ENCODE data around the gene BCL2L12. TPM values are rescaled to one million over a fixed set of nuclear protein-coding genes. Genes with fewer than 3 reads are reported as not detected.

Gene BCL2L12
- polyA plus RNA-seq, 1 of the 3 experiments (the other 2 are of a cell fraction), result 27.9 TPM

DNA sequence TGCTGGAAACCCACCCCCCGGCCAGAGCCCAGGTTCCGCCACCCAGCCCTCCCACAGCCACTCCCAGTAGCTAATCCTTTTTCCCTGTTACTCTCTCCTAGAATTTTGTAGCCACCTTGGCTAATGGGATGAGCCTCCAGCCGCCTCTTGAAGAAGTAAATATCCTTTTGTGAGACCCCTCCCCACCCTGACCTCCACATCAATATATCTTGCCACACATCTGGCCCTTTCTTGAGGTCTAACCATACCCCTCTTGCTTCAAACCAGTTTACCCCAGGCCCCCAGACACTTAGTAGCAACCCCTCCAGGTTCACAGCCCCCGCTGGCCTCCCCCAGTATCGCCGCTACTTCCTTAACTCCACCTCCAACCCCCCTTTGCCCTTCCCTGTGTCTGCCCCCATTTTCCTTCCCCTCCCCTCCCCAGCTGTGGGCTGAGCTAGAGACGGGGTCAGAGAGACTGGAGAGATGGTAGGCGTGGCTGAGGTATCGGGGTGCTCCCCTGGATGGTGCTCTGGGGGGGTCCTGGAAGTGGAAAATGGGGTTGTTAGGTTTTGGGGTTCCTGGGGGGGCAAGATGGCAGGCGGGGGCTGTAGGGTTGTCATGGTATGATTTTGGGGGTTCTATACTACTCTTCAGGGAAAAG is 14.2 kb downstream of the BCL2L12 start:
- DNase-seq, result no peak
- Histone ChIP-seq H4K20me1 (ENCODE audit: insufficient read depth) (peaks cover 56% of the 10 kb centered on the region), H3K9me3 (no peaks in the 10 kb centered on the region), H3K36me3 (replicated peaks in 1 of 2; ENCODE audit: control insufficient read depth in 1 of 2, insufficient read depth in 2 of 2, low read length in 1 of 2) (peaks cover 25 to 27% of the 10 kb centered on the region in 2 experiments), H3K4me3 (ENCODE audit: low read depth in 2 of 2, low read length in 1 of 2) (no peak overlapping the region), H3K79me2 (ENCODE audit: insufficient read depth) (peaks cover 61% of the 10 kb centered on the region), H3F3A (replicated peaks; ENCODE audit: insufficient read depth) (peaks cover 12% of the 10 kb centered on the region), H2AFZ (ENCODE audit: low read depth) (no peak overlapping the region), H3K9me2 (no peaks in the 10 kb centered on the region), H3K4me1 (ENCODE audit: control insufficient read depth in 1 of 2, insufficient read depth in 2 of 2, low read depth in 1 of 2, low read length in 1 of 2) (peaks cover 20 to 25% of the 10 kb centered on the region in 2 experiments; a peak in 3 of 4 replicates), H3K27ac (ENCODE audit: low read depth in 2 of 2, low read length in 1 of 2) (peak overlapping the region; percentile 36 to 42; a peak in 2 of 4 replicates), H3K9ac (no peak overlapping the region), H3K4me2 (peak overlapping the region; percentile 74), H3K27me3 (ENCODE audit: insufficient read depth) (no peaks in the 10 kb centered on the region)
- 75% methylated on average over 10 of the region's 10 CpGs for WGBS (ENCODE audit: low lambda C conversion rate)
- no peak for TF ChIP-seq MEF2A (IDR thresholded peaks at IDR 0.05; ENCODE audit: borderline replicate concordance, low read depth)
- TF ChIP-seq, protein P1, sequence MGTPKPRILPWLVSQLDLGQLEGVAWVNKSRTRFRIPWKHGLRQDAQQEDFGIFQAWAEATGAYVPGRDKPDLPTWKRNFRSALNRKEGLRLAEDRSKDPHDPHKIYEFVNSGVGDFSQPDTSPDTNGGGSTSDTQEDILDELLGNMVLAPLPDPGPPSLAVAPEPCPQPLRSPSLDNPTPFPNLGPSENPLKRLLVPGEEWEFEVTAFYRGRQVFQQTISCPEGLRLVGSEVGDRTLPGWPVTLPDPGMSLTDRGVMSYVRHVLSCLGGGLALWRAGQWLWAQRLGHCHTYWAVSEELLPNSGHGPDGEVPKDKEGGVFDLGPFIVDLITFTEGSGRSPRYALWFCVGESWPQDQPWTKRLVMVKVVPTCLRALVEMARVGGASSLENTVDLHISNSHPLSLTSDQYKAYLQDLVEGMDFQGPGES (IDR thresholded peaks at IDR 0.05; ENCODE audit: low read depth, low read length), result no peak
- no peak for TF ChIP-seq RAD21 (IDR thresholded peaks at IDR 0.05; ENCODE audit: low read length)
- no peak for TF ChIP-seq YY1 (IDR thresholded peaks at IDR 0.05; ENCODE audit: low read depth)
- TF ChIP-seq RXRA (IDR thresholded peaks at IDR 0.05; ENCODE audit: borderline replicate concordance, low read depth), result no peak
- no peak for TF ChIP-seq TAF1 (IDR thresholded peaks at IDR 0.05; ENCODE audit: borderline replicate concordance, low read depth, low read length)
- TF ChIP-seq SIN3A (IDR thresholded peaks at IDR 0.05; ENCODE audit: borderline replicate concordance, low read depth, low read length), result no peak
- no peak for TF ChIP-seq ELF1 (IDR thresholded peaks at IDR 0.05)
- CTCF ChIA-PET, result interaction anchor here (0.8 to 8.8 kb wide), 8 partner anchors 10 to 189 kb away, joined by 3 to 78 read pairs (median 6); partner anchors contain the start of genes ADM5, BCL2L12, CPT1C and IRF3
- POLR2A ChIA-PET, result no interaction called here

DNA sequence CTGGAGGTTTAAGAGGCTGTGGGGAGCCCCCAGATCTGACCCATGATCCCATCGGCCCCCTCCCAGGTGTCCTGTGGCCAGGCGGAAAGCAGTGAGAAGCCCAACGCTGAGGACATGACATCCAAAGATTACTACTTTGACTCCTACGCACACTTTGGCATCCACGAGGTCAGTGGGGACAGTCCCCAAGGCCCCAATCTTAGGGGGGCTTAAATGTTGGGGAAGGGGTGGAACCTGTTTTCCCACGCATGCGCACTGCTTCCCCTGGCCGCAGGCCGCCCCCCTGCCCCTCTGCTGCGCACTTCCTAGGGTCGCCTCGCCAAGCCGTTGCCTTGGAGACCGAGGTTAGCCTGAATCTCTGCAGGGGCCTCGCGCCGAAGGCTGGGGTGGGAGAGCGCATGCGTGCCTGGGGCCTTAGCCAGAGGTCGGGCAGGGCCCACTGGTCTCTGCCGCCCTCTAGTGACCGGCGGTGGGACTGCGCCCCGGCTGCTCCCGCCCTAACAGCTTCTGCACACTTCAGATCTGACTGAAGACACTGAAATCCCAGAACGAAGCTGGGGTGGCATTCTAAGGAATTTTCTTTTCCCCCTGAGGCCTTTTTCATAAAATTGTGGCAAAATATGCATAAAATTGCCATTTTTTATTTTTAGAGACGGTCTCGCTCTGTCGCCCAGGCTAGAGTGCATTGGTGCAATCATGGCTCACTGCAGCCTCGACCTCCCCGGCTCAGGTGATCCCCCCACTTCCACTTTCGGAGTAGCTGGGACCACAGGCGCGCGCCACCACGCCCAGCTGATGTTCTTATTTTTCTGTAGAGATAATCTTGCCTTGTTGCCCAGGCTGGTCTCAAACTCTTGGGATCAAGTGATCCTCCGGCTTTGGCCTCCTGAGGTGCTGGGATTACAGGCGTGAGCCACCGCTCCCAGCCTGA is 15.0 kb downstream of the BCL2L12 start:
- Histone ChIP-seq H3K79me2 (ENCODE audit: insufficient read depth) (peaks cover 61% of the 10 kb centered on the region), H2AFZ (ENCODE audit: low read depth) (no peak overlapping the region), H3K9me2 (no peaks in the 10 kb centered on the region), H3K27me3 (ENCODE audit: insufficient read depth) (no peaks in the 10 kb centered on the region), H3K36me3 (replicated peaks in 1 of 2; ENCODE audit: control insufficient read depth in 1 of 2, insufficient read depth in 2 of 2, low read length in 1 of 2) (peaks cover 33 to 35% of the 10 kb centered on the region in 2 experiments), H4K20me1 (ENCODE audit: insufficient read depth) (peaks cover 59% of the 10 kb centered on the region), H3K27ac (ENCODE audit: low read depth in 2 of 2, low read length in 1 of 2) (peak overlapping the region; percentile 36 to 42; a peak in 2 of 4 replicates), H3F3A (replicated peaks; ENCODE audit: insufficient read depth) (peaks cover 10% of the 10 kb centered on the region), H3K4me3 (ENCODE audit: low read depth in 2 of 2, low read length in 1 of 2) (peak overlapping the region in 1 of 2 experiments; percentile 45; a peak in 1 of 4 replicates), H3K4me1 (ENCODE audit: control insufficient read depth in 1 of 2, insufficient read depth in 2 of 2, low read depth in 1 of 2, low read length in 1 of 2) (peaks cover 20 to 25% of the 10 kb centered on the region in 2 experiments; a peak in 3 of 4 replicates), H3K9me3 (no peaks in the 10 kb centered on the region), H3K4me2 (peak overlapping the region; percentile 74), H3K9ac (no peak overlapping the region)
- CTCF ChIA-PET, result interaction anchor here (0.6 to 2.6 kb wide), 24 partner anchors 8 to 201 kb away, joined by 3 to 35 read pairs (median 3); partner anchors contain the start of genes ADM5, CPT1C, FUZ and PRR12
- 61% methylated on average over 20 of the region's 40 CpGs for WGBS (ENCODE audit: low lambda C conversion rate)
- TF ChIP-seq JUND (IDR thresholded peaks at IDR 0.05) (no peak), MXI1 (IDR thresholded peaks at IDR 0.05; ENCODE audit: low read depth, low read length) (peak; percentile 35; the same call in 1 of the 2 replicates), SMC3 (IDR thresholded peaks at IDR 0.05; ENCODE audit: low read depth, low read length) (peak; percentile 43), RCOR1 (IDR thresholded peaks at IDR 0.05; ENCODE audit: low read length) (no peak), RAD21 (IDR thresholded peaks at IDR 0.05; ENCODE audit: low read length) (peak; percentile 68), RXRA (IDR thresholded peaks at IDR 0.05; ENCODE audit: borderline replicate concordance, low read depth) (no peak), SIN3A (IDR thresholded peaks at IDR 0.05; ENCODE audit: borderline replicate concordance, low read depth, low read length) (peak; percentile 44; the same call in 1 of the 2 replicates), EP300 (IDR thresholded peaks at IDR 0.05; ENCODE audit: borderline replicate concordance in 1 of 2, low read depth in 1 of 2, low read length in 1 of 2) (no peak), NRF1 (IDR thresholded peaks at IDR 0.05; ENCODE audit: low read depth, low read length) (peak; percentile 77)
- TF ChIP-seq, protein P2, sequence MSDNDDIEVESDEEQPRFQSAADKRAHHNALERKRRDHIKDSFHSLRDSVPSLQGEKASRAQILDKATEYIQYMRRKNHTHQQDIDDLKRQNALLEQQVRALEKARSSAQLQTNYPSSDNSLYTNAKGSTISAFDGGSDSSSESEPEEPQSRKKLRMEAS (IDR thresholded peaks at IDR 0.05; ENCODE audit: low read depth), result peak; percentile 55
- TF ChIP-seq, protein P3, sequence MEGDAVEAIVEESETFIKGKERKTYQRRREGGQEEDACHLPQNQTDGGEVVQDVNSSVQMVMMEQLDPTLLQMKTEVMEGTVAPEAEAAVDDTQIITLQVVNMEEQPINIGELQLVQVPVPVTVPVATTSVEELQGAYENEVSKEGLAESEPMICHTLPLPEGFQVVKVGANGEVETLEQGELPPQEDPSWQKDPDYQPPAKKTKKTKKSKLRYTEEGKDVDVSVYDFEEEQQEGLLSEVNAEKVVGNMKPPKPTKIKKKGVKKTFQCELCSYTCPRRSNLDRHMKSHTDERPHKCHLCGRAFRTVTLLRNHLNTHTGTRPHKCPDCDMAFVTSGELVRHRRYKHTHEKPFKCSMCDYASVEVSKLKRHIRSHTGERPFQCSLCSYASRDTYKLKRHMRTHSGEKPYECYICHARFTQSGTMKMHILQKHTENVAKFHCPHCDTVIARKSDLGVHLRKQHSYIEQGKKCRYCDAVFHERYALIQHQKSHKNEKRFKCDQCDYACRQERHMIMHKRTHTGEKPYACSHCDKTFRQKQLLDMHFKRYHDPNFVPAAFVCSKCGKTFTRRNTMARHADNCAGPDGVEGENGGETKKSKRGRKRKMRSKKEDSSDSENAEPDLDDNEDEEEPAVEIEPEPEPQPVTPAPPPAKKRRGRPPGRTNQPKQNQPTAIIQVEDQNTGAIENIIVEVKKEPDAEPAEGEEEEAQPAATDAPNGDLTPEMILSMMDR (IDR thresholded peaks at IDR 0.05), result peak; percentile 97
- POLR2A ChIA-PET, result no interaction called here
- peak; percentile 96 for DNase-seq
